Stimulated activated CD8-positive, alpha-beta memory T cell treated with anti-CD3 and anti-CD28 coated beads, Interleukin-12 subunit alpha, Interleukin-12 subunit beta, amount 100 ng/mL, for 4 hours (primary cell): ENCODE data around the gene DIP2C.
"Not testable (repeated sequence)": the region's sequence is repeated elsewhere in the genome, so short reads cannot be mapped to it uniquely, and the experiment has no call there.

Experiments used
- DNase-seq: peaks from one replicate; pipeline ENCODE4 v3.0.0-alpha.2; 2020; ENCODE audit warnings: low read depth

The DIP2C gene

GRCh38 chr10:689452-690371 lies at the start of gene DIP2C:
DIP2C (minus strand) TSS chr10:689668; CDS start chr10:689578, 90 bp downstream.
- DNase-seq = no peak

- DNase-seq = no peak
These were observed 45.0 kb upstream of the DIP2C start for GRCh38 chr10:734481-734880.

GRCh38 chr10:733086-733485 lies 43.6 kb upstream of the DIP2C start:
- no peak for DNase-seq

- DNase-seq = no peak
These were observed 39.7 kb upstream of the DIP2C start for GRCh38 chr10:729213-729612.

- DNase-seq = no peak
These were observed 39.1 kb upstream of the DIP2C start for GRCh38 chr10:728603-729002.

- no peak for DNase-seq
These were observed 37.8 kb upstream of the DIP2C start for GRCh38 chr10:727162-727790.

- DNase-seq = no peak
These were observed 36.3 kb upstream of the DIP2C start for GRCh38 chr10:725786-726185.

GRCh38 chr10:725302-725701 lies 35.8 kb upstream of the DIP2C start:
- no peak for DNase-seq

GRCh38 chr10:723973-724372 lies 34.5 kb upstream of the DIP2C start:
- DNase-seq = no peak

- DNase-seq = no peak
These were observed 33.0 kb upstream of the DIP2C start for GRCh38 chr10:722281-723060.

GRCh38 chr10:718143-718700 lies 28.8 kb upstream of the DIP2C start:
- no peak for DNase-seq

- no peak for DNase-seq
These were observed 28.0 kb upstream of the DIP2C start for GRCh38 chr10:717458-717857.

GRCh38 chr10:716821-717220 lies 27.4 kb upstream of the DIP2C start:
- DNase-seq = no peak

GRCh38 chr10:714214-714613 lies 24.7 kb upstream of the DIP2C start:
- DNase-seq = no peak

GRCh38 chr10:712575-712974 lies 23.1 kb upstream of the DIP2C start:
- no peak for DNase-seq

- DNase-seq = no peak
These were observed 22.6 kb upstream of the DIP2C start for GRCh38 chr10:712089-712488.

GRCh38 chr10:707861-708260 lies 18.4 kb upstream of the DIP2C start:
- no peak for DNase-seq

- no peak for DNase-seq
These were observed 18.0 kb upstream of the DIP2C start for GRCh38 chr10:707456-707855.

GRCh38 chr10:703118-703517 lies 13.7 kb upstream of the DIP2C start:
- DNase-seq = no peak

- not testable (repeated sequence) for DNase-seq
These were observed 10.7 kb upstream of the DIP2C start for GRCh38 chr10:700183-700582.

GRCh38 chr10:697097-697875 lies 7.8 kb upstream of the DIP2C start:
- DNase-seq = no peak

- no peak for DNase-seq
These were observed 5.9 kb upstream of the DIP2C start for GRCh38 chr10:695396-695795.
